IMR-90 (cell line): ENCODE data around the gene ERCC1. TPM values are rescaled to one million over a fixed set of nuclear protein-coding genes. Genes with fewer than 3 reads are reported as not detected.
A peak's percentile ranks its signal among the peaks of the same experiment; 100 is the strongest.

Source experiments
- ATAC-seq: fragments of 200-7000 bp; cut with Tn5 transposase; 2 replicates; pipeline ENCODE4 v1.9.1; 2020; ENCODE audit warnings: low read depth, mild to moderate bottlenecking, moderate library complexity
- BruUV-seq: library from RNA; stranded (reverse); fragments of 400-500 nt; replicated peaks from 2 replicates; lab custom pipeline; 2021; lab: Mats Ljungman, UMichigan
- CTCF ChIA-PET: fragments of 300-600 bp; formaldehyde crosslinking; extraction: SDS; loops from one replicate; lab custom pipeline; 2021; ENCODE audit warnings: antibody characterized with exemption; lab: Yijun Ruan, JAX
- POLR2A ChIA-PET: fragments of 300-600 bp; sonication (Branson Sonifier 250); formaldehyde crosslinking; loops from one replicate; lab custom pipeline; 2022; ENCODE audit warnings: antibody characterized with exemption; ENCODE audit not compliant: unreplicated experiment; lab: Charles Lee
- DNase-seq: peaks from one replicate; pipeline ENCODE4 v3.0.0; 2013
- H2AFZ ChIP-seq: replicated peaks from 2 replicates; pipeline ENCODE3; 2013; ENCODE audit warnings: low read length, mild to moderate bottlenecking; ENCODE audit not compliant: poor library complexity
- H2AK5ac ChIP-seq: 2 replicates; pipeline ENCODE4 v1.6.1; 2013; ENCODE audit warnings: low read depth, low read length, inconsistent platforms
- H2AK9ac ChIP-seq: replicated peaks from 2 replicates; pipeline ENCODE3; 2013; ENCODE audit warnings: mild to moderate bottlenecking, low read depth, low read length, moderate library complexity; ENCODE audit not compliant: poor library complexity
- H2BK120ac ChIP-seq: 2 replicates; pipeline ENCODE4 v1.6.1; 2013; ENCODE audit warnings: low read depth, low read length, inconsistent platforms
- H2BK15ac ChIP-seq: 3 replicates; pipeline ENCODE4 v1.6.1; 2013; ENCODE audit warnings: low read depth, low read length, inconsistent platforms
- H2BK20ac ChIP-seq: 2 replicates; pipeline ENCODE4 v1.6.1; 2013; ENCODE audit warnings: low read depth, mild to moderate bottlenecking, inconsistent platforms, low read length, moderate library complexity
- H2BK5ac ChIP-seq: 2 replicates; pipeline ENCODE4 v1.6.1; 2013; ENCODE audit warnings: mild to moderate bottlenecking, low read depth, low read length, inconsistent platforms; ENCODE audit not compliant: poor library complexity, severe bottlenecking
- H3K14ac ChIP-seq: replicated peaks from 2 replicates; pipeline ENCODE4 v1.6.1; 2013; ENCODE audit warnings: low read depth, low read length, inconsistent platforms
- H3K18ac ChIP-seq: 2 replicates; pipeline ENCODE4 v1.6.1; 2013; ENCODE audit warnings: low read depth, low read length, control low read depth
- H3K23ac ChIP-seq: 2 replicates; pipeline ENCODE4 v1.6.1; 2013; ENCODE audit warnings: low read depth, low read length, inconsistent platforms
- H3K27ac ChIP-seq: 2 replicates; pipeline ENCODE4 v1.5.1; 2013; ENCODE audit warnings: mild to moderate bottlenecking, control low read depth, low read length; ENCODE audit not compliant: insufficient read depth
- H3K27me3 ChIP-seq: 2 replicates; pipeline ENCODE4 v1.6.1; 2013; ENCODE audit warnings: low read length; ENCODE audit not compliant: control insufficient read depth, insufficient read depth
- H3K36me3 ChIP-seq: 2 replicates; pipeline ENCODE4 v1.6.1; 2013; ENCODE audit warnings: low read length, mixed read lengths; ENCODE audit not compliant: control insufficient read depth, insufficient read depth
- H3K4ac ChIP-seq: 2 replicates; pipeline ENCODE4 v1.6.1; 2013; ENCODE audit warnings: low read depth, low read length, inconsistent platforms
- H3K4me1 ChIP-seq: 2 replicates; pipeline ENCODE4 v1.6.1; 2013; ENCODE audit warnings: low read length, mixed read lengths; ENCODE audit not compliant: control insufficient read depth, insufficient read depth
- H3K4me2 ChIP-seq: 2 replicates; pipeline ENCODE4 v1.6.1; 2013; ENCODE audit warnings: low read depth, mild to moderate bottlenecking, control low read depth, low read length, moderate library complexity
- H3K4me3 ChIP-seq: 2 replicates; pipeline ENCODE4 v1.5.1; 2013; ENCODE audit warnings: low read depth, mild to moderate bottlenecking, control low read depth, low read length, moderate library complexity; ENCODE audit not compliant: insufficient read depth
- H3K56ac ChIP-seq: 2 replicates; pipeline ENCODE4 v1.6.1; 2013; ENCODE audit warnings: low read length, inconsistent platforms; ENCODE audit not compliant: insufficient read depth; ENCODE audit errors: extremely low read depth
- H3K79me1 ChIP-seq, 2 experiments: 2 replicates each; pipeline ENCODE4 v1.6.1; 2013; ENCODE audit warnings: low read length in 2 of 2, inconsistent platforms in 1 of 2, low read depth in 1 of 2
- H3K9ac ChIP-seq: 2 replicates; pipeline ENCODE4 v1.6.1; 2013; ENCODE audit warnings: low read depth, low read length, control low read depth
- H3K9me1 ChIP-seq: 2 replicates; pipeline ENCODE4 v1.6.1; 2013; ENCODE audit warnings: low read length, inconsistent platforms; ENCODE audit not compliant: insufficient read depth
- H3K9me3 ChIP-seq: 2 replicates; pipeline ENCODE4 v1.6.1; 2013; ENCODE audit warnings: low read length; ENCODE audit not compliant: control insufficient read depth, insufficient read depth
- H4K20me1 ChIP-seq: 2 replicates; pipeline ENCODE4 v1.6.1; 2013; ENCODE audit warnings: low read length, inconsistent platforms; ENCODE audit not compliant: insufficient read depth
- H4K5ac ChIP-seq: 2 replicates; pipeline ENCODE4 v1.6.1; 2013; ENCODE audit warnings: mild to moderate bottlenecking, low read depth, low read length, control low read depth
- H4K8ac ChIP-seq, 2 experiments: 2 replicates each; pipeline ENCODE4 v1.6.1; 2013; ENCODE audit warnings: low read depth in 2 of 2, low read length in 2 of 2, control low read depth in 1 of 2, inconsistent platforms in 1 of 2
- H4K91ac ChIP-seq: 2 replicates; pipeline ENCODE4 v1.6.1; 2013; ENCODE audit warnings: low read depth, low read length, inconsistent platforms; ENCODE audit not compliant: insufficient read depth
- CEBPB ChIP-seq: IDR thresholded peaks from 2 replicates; pipeline ENCODE4 v1.6.1; 2012; ENCODE audit warnings: low read depth, low read length, improper control_type of control experiment
- WGBS, 2 experiments: methylation state at CpG; one replicate each; pipeline versions ENCODE4 v1.1.5 to v1.1.7; 2013; ENCODE audit warnings: missing lambda C conversion rate in 2 of 2; ENCODE audit not compliant: insufficient read length in 1 of 2; ENCODE audit errors: extremely low coverage in 2 of 2; 5-methylcytosine and 5-hydroxymethylcytosine counted together
- dilution Hi-C: fragments of 300-500 bp; cut with HindIII; formaldehyde crosslinking; loops from one replicate; pipeline ENCODE4 v1.14.3; 2018; ENCODE audit warnings: low sequenced_read_pairs; ENCODE audit not compliant: unreplicated experiment
- in situ Hi-C: fragments of 300-500 bp; cut with MboI; formaldehyde crosslinking; loops from 3 replicates; pipeline ENCODE4 v1.14.3; 2019; ENCODE audit warnings: low sequenced_read_pairs, inconsistent platforms, mixed read lengths
- intact Hi-C: fragments of 100-400 bp; cut with micrococcal nuclease; formaldehyde crosslinking; loops from 2 replicates; pipeline ENCODE4 v1.10.0; 2022
- polyA plus RNA-seq, 3 experiments: library from polyadenylated mRNA; depleted of rRNA; stranded (reverse); fragments of >200 nt; gene quantifications; 2 replicates each; pipeline ENCODE4 v1.2.3, GENCODE V29; 2012; ENCODE audit warnings: low replicate concordance in 1 of 3
- total RNA-seq: library from RNA; depleted of rRNA; stranded (reverse); fragments of >200 nt; gene quantifications from 2 replicates; pipeline ENCODE4 v1.2.3, GENCODE V29; 2012
- TF ChIP-seq, protein P1 (sequence below): fragments of 150-350 bp; IDR thresholded peaks from 2 replicates; pipeline ENCODE4 v1.6.1; 2017; ENCODE audit warnings: mild to moderate bottlenecking, antibody characterized with exemption, low read length, low read depth

Gene ERCC1
- total and polyA plus RNA-seq, 2 of the 4 experiments (the other 2 are of a cell fraction), result 84.2 to 132 TPM

DNA sequence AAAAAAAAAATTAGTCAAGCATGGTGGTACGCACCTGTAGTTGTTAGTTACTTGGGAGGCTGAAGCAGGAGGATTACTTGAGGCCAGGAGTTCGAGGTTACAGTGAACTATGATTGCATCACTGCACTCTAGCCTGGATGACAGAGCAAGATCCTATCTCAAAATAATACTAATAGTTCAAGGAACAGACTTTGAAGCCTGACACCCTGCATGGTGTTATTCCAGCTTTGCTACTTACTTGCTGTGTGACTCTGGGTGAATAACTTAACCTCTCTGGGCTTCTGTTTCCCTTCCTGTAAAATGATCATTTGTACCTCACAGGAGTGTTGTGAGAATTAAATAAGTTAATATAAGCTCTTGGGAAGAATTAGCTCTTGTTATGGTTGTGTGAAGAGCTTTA lies 40.6 kb upstream of the ERCC1 start:
- ChIA-PET POLR2A (no interaction called here), CTCF (interaction anchor here (1.4 kb wide), 1 partner anchor 14 kb away, joined by 3 read pairs; no protein-coding TSS in a partner anchor)
- BruUV-seq, result no TSS peak
- no peak overlapping the region for H4K5ac ChIP-seq
- peaks cover 2% of the 10 kb centered on the region; the same call in 1 of the 2 replicates for H3K4me1 ChIP-seq
- peak; percentile 73 for TF ChIP-seq CEBPB
- TF ChIP-seq, protein P1, sequence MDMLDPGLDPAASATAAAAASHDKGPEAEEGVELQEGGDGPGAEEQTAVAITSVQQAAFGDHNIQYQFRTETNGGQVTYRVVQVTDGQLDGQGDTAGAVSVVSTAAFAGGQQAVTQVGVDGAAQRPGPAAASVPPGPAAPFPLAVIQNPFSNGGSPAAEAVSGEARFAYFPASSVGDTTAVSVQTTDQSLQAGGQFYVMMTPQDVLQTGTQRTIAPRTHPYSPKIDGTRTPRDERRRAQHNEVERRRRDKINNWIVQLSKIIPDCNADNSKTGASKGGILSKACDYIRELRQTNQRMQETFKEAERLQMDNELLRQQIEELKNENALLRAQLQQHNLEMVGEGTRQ, result no peak
- H4K20me1 ChIP-seq, result peaks cover 15% of the 10 kb centered on the region; the same call in 1 of the 2 replicates
- H4K8ac ChIP-seq, result no peak overlapping the region
- H3K14ac ChIP-seq, result no peak overlapping the region
- peaks cover 0 to 8% of the 10 kb centered on the region in 2 experiments; a peak in 1 of 4 replicates for H3K79me1 ChIP-seq
- intact Hi-C loops (no loop called here), in situ Hi-C loops (no loop called here), dilution Hi-C loops (no loop called here)
- H3K23ac ChIP-seq, result no peak overlapping the region
- H3K4ac ChIP-seq, result no peak overlapping the region
- ATAC-seq (no peak), DNase-seq (no peak)
- H3K56ac ChIP-seq, result no peak overlapping the region
- H3K27ac ChIP-seq, result no peak overlapping the region
- no peaks in the 10 kb centered on the region for H3K27me3 ChIP-seq
- H2AK5ac ChIP-seq, result no peak overlapping the region
- H4K91ac ChIP-seq, result no peak overlapping the region
- H2BK120ac ChIP-seq, result no peak overlapping the region
- H3K9me1 ChIP-seq, result no peaks in the 10 kb centered on the region
- H2AFZ ChIP-seq, result no peak overlapping the region
- H3K18ac ChIP-seq, result no peak overlapping the region
- H2BK15ac ChIP-seq, result no peak overlapping the region
- no peaks in the 10 kb centered on the region for H3K36me3 ChIP-seq
- no peak overlapping the region for H2BK5ac ChIP-seq
- no CpG with 5 or more reads among the region's 2 CpGs for WGBS, 2 experiments
- H3K9ac ChIP-seq, result no peak overlapping the region
- H3K4me2 ChIP-seq, result no peak overlapping the region
- H3K9me3 ChIP-seq, result no peaks in the 10 kb centered on the region
- no peak overlapping the region for H2AK9ac ChIP-seq
- H2BK20ac ChIP-seq, result no peak overlapping the region
- H3K4me3 ChIP-seq, result no peak overlapping the region
